ENCODE measurements around the gene KPTN. TPM values are rescaled to one million over a fixed set of nuclear protein-coding genes. Genes with fewer than 3 reads are reported as not detected.
A peak's percentile ranks its signal among the peaks of the same experiment; 100 is the strongest.

KPTN gene
- total RNA-seq, 1 experiment from 2014 or later = 31.0 TPM

GRCh38 chr19:47435883-47436417, 48.1 kb downstream of the KPTN start:
- no peaks in the 10 kb centered on the region for H3K9me3 ChIP-seq
- no peaks in the 10 kb centered on the region for H3K36me3 ChIP-seq
- H3K27me3 ChIP-seq = peaks cover 9% of the 10 kb centered on the region
- H3K4me3 ChIP-seq = no peak overlapping the region
- DNase-seq = no peak

- Histone ChIP-seq H3K4me3 (no peak overlapping the region), H3K27me3 (peaks cover 9% of the 10 kb centered on the region), H3K9me3 (no peaks in the 10 kb centered on the region), H3K36me3 (no peaks in the 10 kb centered on the region)
- DNase-seq = no peak
Measured at GRCh38 chr19:47435196-47435595, 48.8 kb downstream of the KPTN start.

- H3K9me3 ChIP-seq = no peaks in the 10 kb centered on the region
- H3K36me3 ChIP-seq = no peaks in the 10 kb centered on the region
- H3K4me3 ChIP-seq = no peak overlapping the region
- DNase-seq = no peak
- peaks cover 9% of the 10 kb centered on the region for H3K27me3 ChIP-seq
Measured at GRCh38 chr19:47434088-47434487, 49.9 kb downstream of the KPTN start.

DNA sequence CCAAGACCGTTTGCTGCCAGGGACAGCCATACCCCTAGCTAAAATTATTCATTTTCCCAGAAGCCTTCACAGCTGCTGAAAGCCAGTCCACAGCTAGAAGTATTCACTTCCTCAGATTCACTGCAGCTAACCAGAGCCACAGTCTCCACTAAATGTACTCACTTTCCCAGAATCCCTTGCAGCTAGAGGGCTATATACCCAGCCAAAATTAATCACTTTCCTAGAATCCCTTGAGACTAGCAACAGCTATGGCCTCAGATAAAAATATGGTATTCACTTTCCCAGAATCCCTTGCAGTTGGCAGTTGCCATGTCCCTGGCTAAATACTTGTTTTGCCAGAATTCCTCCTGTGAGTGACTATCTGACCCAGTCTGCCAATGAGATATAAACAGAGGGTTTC, 50.9 kb downstream of the KPTN start:
- DNase-seq = peak; percentile 47
- Histone ChIP-seq H3K36me3 (no peaks in the 10 kb centered on the region), H3K9me3 (no peaks in the 10 kb centered on the region), H3K4me3 (no peak overlapping the region), H3K27me3 (peaks cover 5% of the 10 kb centered on the region)

GRCh38 chr19:47432499-47432898, 51.5 kb downstream of the KPTN start:
- DNase-seq = no peak
- no peaks in the 10 kb centered on the region for H3K9me3 ChIP-seq
- no peak overlapping the region for H3K4me3 ChIP-seq
- no peaks in the 10 kb centered on the region for H3K36me3 ChIP-seq
- H3K27me3 ChIP-seq = peaks cover 3% of the 10 kb centered on the region

GRCh38 chr19:47432091-47432490, 51.9 kb downstream of the KPTN start:
- H3K9me3 ChIP-seq = no peaks in the 10 kb centered on the region
- H3K27me3 ChIP-seq = peaks cover 3% of the 10 kb centered on the region
- H3K36me3 ChIP-seq = no peaks in the 10 kb centered on the region
- no peak overlapping the region for H3K4me3 ChIP-seq
- DNase-seq = no peak

DNA sequence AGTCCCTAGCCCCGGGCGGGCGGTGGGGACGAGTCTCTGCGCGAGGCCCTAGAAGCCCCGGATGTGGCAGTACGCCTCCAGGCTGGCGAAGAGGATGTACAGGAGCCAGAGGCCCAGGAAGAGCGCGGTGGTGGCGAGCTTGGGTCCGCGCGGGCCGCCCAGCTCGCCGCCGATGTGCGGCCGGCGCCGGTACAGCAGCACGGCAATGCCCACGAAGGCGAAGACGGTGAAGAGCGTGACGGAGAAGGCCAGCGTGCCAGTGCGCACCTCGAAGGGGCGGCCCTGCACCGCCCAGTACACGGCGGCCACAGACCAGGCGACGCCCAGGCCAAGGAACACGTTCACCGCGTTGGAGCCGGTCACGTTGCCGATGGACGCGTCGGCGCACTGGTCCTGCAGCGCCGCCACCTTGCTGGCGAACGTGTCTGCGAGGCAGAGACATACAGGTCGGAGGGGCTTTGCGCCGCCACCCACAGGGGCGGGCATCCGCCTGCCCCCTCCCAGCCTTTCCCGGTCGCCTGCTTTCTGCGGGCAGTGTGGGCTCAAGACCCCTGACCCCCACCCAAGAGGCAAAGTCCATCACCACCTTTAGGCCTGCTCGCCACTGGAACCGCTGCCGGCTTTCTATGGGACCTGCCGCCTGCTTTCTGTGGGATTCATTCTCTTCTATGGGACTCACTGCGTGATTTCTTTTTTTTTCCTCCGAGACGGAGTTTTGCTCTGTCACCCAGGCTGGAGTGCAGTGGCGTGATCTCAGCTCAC, 53.8 kb downstream of the KPTN start:
- Histone ChIP-seq H3K9me3 (no peaks in the 10 kb centered on the region), H3K36me3 (no peaks in the 10 kb centered on the region), H3K27me3 (peaks cover 14% of the 10 kb centered on the region), H3K4me3 (no peak overlapping the region)
- no peak for DNase-seq

GRCh38 chr19:47429140-47429793, 54.8 kb downstream of the KPTN start:
- no peaks in the 10 kb centered on the region for H3K36me3 ChIP-seq
- H3K9me3 ChIP-seq = no peaks in the 10 kb centered on the region
- H3K27me3 ChIP-seq = peaks cover 22% of the 10 kb centered on the region
- DNase-seq = no peak
- no peak overlapping the region for H3K4me3 ChIP-seq

GRCh38 chr19:47428177-47428894, 55.7 kb downstream of the KPTN start:
- no peaks in the 10 kb centered on the region for H3K36me3 ChIP-seq
- DNase-seq = peak; percentile 93
- H3K27me3 ChIP-seq = peaks cover 31% of the 10 kb centered on the region
- H3K9me3 ChIP-seq = no peaks in the 10 kb centered on the region
- peak overlapping the region; percentile 22 for H3K4me3 ChIP-seq

DNA sequence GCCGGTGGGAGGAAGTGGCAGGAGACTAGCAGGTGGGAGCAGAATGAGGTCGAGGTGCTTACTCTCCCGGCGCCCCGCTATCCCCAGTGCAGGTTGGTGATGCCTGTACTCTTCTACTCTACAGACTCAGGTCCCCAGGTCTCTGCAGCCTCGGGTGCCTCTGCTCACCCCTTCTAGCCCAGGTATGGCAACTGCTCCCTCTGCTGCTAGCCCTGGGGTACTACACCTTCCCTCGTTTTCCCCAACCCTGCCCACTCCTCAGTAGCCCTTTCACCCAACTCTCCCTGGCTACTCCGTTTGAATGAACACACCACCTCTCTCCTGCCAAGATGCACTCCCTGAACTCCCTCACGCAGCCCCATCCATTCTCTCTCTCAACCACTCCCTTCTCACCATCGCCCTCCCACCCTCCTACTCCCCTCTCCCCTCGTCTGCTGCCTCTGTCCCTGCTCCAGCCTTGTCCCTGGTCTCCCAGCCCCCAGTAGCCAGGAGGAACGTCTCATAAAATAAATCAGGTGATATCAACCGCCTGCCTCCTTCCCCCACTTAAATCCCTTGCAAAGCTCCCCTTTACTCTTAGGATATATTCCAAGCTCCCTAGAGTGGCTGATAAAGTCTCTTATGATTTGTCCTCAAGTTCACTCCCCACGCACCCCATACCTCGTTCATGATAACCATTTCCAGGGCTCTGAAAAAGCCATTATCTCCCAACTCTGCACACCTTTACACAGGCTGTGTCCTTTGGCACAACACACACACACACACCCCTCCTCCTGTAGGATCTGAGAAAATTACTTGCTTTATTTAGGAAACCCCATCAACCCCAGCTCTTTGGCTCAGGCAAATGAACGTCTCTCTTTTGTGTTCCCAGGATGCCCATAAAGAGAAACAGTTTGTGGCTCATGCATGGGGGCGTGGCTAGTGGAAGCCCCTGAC, 56.5 kb downstream of the KPTN start:
- Histone ChIP-seq H3K4me3 (no peak overlapping the region), H3K36me3 (no peaks in the 10 kb centered on the region), H3K9me3 (no peaks in the 10 kb centered on the region), H3K27me3 (peaks cover 39% of the 10 kb centered on the region)
- DNase-seq = peak; percentile 47

Other genes with a start within 250 kb of the KPTN start
- gene CCDC9, start 227.7 kb downstream of the KPTN start, total RNA-seq (2014; rRNA removed; shearing (Covaris generic); ENCODE audit: low replicate concordance) = 17.5 and 22.9 TPM in 2 replicates
- gene INAFM1, start 209.3 kb downstream of the KPTN start, total RNA-seq (2014; rRNA removed; shearing (Covaris generic); ENCODE audit: low replicate concordance) = 5.5 TPM in 1 of 2 replicates, not detected in the other
- not detected in 2 replicates for gene C5AR1, start 174.4 kb downstream of the KPTN start, total RNA-seq (2014; rRNA removed; shearing (Covaris generic); ENCODE audit: low replicate concordance)
- not detected in 2 replicates for gene C5AR2, start 152.0 kb downstream of the KPTN start, total RNA-seq (2014; rRNA removed; shearing (Covaris generic); ENCODE audit: low replicate concordance)
- 18.0 and 25.3 TPM in 2 replicates for gene DHX34, start 134.9 kb downstream of the KPTN start, total RNA-seq (2014; rRNA removed; shearing (Covaris generic); ENCODE audit: low replicate concordance)
- gene MEIS3, start 64.7 kb downstream of the KPTN start, total RNA-seq (2014; rRNA removed; shearing (Covaris generic); ENCODE audit: low replicate concordance) = 0.56 TPM in 1 of 2 replicates, not detected in the other
- not detected in 2 replicates for gene SLC8A2, start 12.3 kb downstream of the KPTN start, total RNA-seq (2014; rRNA removed; shearing (Covaris generic); ENCODE audit: low replicate concordance)
- gene NAPA, start 30.8 kb upstream of the KPTN start, total RNA-seq (2014; rRNA removed; shearing (Covaris generic); ENCODE audit: low replicate concordance) = 141 and 323 TPM in 2 replicates
- 0.36 and 0.69 TPM in 2 replicates for gene ZNF541, start 88.9 kb upstream of the KPTN start, total RNA-seq (2014; rRNA removed; shearing (Covaris generic); ENCODE audit: low replicate concordance)
- gene BICRA, start 124.9 kb upstream of the KPTN start, total RNA-seq (2014; rRNA removed; shearing (Covaris generic); ENCODE audit: low replicate concordance) = 0.10 and 0.52 TPM in 2 replicates
- 15.7 and 25.4 TPM in 2 replicates for gene EHD2, start 229.2 kb upstream of the KPTN start, total RNA-seq (2014; rRNA removed; shearing (Covaris generic); ENCODE audit: low replicate concordance)